Measurements from ENCODE around the gene PIGU. TPM values are rescaled to one million over a fixed set of nuclear protein-coding genes. Genes with fewer than 3 reads are reported as not detected.
"Not testable (repeated sequence)": the region's sequence is repeated elsewhere in the genome, so short reads cannot be mapped to it uniquely, and the experiment has no call there.

The PIGU gene
- total RNA-seq, 1 donor from 2014 or later, result 17.7 TPM

DNA sequence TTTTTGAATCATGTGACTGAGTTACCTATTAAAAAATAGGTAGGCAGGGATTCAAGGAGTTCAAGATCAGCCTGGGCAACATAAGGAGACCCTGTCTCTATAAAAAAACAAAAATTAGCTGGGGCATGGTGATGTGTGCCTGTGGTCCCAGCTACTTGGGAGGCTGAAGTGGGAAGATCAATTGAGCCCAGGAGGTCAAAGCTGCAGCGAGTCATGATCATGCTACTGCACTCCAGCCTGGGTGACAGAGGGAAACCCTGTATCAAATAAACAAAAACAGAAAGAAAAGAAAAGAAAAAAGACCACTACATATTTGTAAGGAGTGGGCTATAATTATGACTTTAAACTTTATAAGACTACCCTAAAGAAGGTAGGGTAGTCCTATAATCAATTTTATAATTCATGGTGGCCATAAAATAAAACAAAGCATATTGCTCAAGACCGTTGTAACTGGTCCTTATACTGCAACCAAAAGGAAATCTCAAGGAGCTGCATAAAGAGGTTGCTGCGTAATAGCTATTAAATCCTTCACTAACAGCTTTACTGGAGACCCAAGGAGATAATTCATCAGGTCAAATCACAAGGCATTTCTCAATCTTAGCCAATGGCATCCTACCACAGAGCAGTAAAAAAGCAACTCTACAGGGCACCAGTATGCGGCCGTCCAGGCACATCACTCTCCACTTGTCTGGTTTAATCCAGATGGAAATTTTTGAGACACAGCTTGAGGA, 13.5 kb downstream of the PIGU start:
- DNase-seq (ENCODE audit: extremely low read depth, low read depth, low spot score), result no peak

DNA sequence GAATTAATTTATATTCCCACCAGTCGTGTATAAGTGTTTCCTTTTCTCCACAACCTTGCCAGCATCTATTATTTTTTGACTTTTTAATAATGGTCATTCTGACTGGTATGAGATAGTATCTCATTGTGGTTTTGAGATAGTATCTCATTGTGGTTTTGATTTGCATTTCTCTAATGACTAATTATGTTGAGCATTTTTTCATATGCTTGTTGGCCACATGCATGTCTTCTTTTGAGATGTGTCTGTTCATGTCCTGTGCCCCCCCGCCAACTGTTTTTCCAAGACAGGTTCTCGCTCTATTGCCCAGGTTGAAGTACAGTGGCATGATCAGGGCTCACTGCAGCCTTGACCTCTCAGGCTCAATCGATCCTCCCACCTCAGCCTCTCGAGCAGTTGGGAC, 15.1 kb downstream of the PIGU start:
- DNase-seq (ENCODE audit: extremely low read depth, low read depth, low spot score), result not testable (repeated sequence)

DNA sequence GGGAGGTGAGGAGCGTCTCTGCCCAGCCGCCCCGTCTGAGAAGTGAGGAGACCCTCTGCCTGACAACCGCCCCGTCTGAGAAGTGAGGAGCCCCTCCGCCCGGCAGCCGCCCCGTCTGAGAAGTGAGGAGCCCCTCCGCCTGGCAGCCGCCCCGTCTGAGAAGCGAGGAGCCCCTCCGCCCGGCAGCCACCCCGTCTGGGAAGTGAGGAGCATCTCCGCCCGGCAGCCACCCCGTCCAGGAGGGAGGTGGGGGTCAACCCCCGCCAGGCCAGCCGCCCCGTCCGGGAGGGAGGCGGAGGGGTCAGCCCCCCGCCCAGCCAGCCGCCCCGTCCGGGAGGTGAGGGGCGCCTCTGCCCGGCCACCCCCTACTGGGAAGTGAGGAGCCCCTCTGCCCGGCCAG, 18.2 kb downstream of the PIGU start:
- DNase-seq (ENCODE audit: extremely low read depth, low read depth, low spot score), result not testable (repeated sequence)

DNA sequence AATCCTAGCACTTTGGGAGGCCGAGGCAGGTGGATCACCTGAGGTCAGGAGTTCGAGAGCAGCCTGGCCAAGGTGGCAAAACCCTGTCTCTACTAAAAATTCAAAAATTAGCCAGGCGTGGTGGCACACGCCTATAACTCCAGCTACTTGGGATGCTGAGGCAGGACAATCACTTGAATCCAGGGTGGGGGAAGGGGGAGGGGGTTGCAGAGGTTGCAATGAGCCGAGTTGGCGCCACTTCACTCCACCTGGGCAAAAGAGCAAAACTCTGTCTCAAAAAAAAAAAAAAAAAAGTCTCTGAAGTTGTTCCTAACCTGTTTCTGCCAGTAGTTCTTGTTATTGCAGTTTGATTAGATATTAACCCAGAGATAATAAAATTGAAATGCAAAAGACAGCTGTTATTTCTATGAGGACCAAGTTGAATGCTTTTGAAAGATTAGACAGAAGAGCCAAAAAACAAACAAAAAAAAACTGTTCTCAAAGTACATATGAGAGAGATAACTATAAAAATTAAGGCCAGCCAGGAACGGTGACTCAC, 22.6 kb downstream of the PIGU start:
- no peak for DNase-seq (ENCODE audit: extremely low read depth, low read depth, low spot score)

DNA sequence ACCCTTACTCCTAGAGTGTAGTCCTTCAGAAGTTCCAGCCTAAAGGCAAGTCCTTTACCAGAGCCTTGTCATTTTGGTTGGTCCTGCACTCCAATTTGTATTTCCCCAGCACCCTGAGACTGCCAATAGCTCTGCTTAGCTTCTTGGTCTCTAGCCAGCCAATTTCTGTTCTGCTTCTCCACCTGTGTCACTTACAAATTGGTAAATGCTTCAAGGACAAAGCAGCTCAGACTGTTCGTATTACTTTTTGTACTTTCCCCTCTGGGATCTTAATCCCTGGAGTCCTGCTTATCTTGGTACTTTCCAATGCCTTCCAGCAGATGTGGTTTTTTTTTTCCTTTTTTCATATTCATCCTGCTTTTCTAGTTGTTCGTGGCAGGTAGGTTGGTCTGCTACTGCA, 25.7 kb downstream of the PIGU start:
- no peak for DNase-seq (ENCODE audit: extremely low read depth, low read depth, low spot score)

DNA sequence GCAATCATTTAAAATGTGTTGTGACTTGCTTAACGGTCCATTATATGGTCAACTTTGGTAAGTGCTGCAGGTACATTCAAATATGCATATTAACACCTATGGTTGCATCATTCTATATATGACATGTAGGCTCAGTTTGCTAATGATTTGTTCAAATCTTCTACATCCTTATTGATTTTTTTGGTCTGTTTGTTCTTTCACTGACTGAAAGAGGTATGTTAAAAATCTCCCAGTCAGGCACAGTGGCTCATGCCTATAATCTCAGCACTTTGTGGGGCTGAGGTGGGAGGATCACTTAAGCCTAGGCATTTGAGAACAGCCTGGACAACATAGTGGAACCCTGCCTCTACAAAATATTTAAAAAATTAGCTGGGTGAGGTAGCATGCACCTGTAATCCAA, 29.2 kb downstream of the PIGU start:
- DNase-seq (ENCODE audit: extremely low read depth, low read depth, low spot score), result no peak

DNA sequence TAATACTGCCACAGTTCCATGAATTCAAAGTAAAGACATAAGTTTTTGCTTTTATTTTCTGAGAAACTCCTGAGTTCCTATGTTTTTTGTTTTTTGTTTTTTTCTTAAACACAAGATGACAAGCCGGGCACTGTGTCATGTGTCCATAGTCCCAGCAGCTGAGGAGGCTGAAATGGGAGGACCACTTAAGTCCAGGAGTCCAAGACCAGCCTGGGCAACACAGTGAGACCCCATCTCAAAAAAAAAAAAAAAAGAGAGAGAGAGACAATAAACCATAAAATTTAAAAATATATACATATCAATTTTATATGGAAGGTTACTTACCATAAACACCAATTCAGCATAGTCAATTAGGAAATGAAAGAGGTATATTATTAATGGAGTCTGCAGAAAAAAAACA, 31.9 kb downstream of the PIGU start:
- no peak for DNase-seq (ENCODE audit: extremely low read depth, low read depth, low spot score)

DNA sequence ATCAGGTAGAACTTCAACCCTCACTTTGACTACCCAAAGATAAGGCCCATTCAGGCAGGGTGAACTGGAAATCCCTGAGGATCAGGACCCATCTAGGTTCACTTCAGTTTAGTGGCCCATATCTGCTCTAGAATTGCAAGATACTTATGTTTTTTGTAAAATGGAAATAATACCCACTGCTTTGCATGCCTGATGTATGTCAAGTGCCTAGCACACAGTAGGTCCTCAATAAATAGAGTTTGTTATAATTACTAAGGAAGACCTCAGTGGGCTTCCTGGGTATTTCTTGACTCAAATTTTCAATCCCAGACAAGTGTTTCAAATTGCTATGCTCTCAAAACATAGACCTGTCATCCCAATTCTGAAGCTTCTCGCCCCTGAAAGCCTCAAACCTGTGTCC, 32.5 kb downstream of the PIGU start:
- DNase-seq (ENCODE audit: extremely low read depth, low read depth, low spot score), result no peak

DNA sequence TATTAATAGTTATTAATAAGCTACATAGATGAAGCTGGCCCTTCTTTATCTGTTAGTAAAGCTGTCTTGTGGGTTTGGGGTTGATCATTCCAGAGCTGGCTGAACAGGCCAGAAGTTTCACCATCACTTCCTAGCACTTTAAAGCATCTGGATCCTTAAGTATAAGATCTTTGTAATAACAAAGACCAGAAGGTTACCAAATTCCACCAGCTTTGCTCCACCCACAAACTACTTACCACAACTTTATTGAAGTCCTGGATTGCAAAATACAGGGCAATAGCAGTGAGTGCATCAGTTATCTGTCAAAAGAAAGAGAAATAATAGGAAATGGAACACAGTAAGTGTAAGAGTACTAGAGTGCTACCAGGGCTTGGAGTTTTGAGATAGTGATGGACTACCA, 33.0 kb downstream of the PIGU start:
- no peak for DNase-seq (ENCODE audit: extremely low read depth, low read depth, low spot score)

DNA sequence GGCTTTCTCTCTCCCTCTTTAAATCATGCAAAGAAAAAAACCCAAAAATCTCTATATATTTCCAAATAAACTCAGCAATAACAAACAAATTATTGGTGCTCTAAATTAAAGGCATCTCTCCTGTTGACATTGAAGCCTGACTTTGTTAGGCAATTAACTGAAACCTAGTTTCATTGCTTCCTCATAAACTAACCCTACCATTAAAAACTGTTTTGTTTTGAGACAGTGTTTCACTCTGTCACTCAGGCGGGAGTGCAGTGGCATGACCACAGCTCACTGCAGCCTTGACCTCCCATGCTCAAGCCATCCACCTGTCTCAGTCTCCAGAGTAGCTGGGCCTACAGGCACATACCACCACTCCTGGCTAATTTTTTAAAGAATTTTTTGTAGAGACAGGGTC, 34.9 kb downstream of the PIGU start:
- no peak for DNase-seq (ENCODE audit: extremely low read depth, low read depth, low spot score)

DNA sequence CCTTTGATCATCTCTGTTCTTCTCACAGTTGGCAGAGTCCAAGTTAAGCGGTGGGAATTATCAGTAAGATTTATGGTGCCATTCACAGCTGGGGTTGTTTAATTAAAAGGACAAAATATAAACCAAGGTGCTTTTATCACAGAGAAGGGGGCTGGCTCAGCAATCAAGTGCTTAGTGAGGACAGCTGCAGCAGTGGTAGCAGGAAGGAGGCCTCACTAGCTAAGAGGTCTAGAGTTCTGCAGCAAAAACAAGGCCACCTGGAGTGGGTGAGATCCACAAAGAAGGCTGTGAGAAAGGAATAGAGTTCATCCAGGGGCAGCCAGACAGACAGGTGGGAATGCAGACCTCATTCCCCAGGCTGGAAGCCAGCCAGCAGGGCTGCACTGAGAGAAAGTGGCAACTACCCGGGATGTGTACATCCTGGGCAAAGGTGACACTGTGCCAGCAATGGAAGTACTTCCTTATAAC, 37.1 kb downstream of the PIGU start:
- DNase-seq (ENCODE audit: extremely low read depth, low read depth, low spot score), result no peak

DNA sequence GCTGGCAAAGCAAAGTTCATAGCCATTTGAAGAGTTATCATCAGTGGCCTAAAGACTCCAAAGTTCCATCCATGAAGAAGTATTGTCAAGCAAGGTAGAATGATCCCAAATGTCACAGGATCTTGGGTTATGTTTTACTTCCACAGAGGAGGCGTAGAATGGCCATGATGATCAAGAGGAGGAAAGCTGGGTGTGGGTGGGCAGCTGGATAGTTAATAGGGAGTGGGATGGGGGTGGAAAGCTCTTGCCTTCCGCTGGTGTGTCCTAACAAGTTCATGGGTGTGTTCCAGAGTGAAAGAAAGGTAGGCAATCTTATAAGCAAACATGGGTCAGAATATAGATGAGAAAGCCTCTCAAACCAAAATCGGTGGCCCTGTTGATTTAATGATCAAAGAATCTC, 38.4 kb downstream of the PIGU start:
- no peak for DNase-seq (ENCODE audit: extremely low read depth, low read depth, low spot score)

DNA sequence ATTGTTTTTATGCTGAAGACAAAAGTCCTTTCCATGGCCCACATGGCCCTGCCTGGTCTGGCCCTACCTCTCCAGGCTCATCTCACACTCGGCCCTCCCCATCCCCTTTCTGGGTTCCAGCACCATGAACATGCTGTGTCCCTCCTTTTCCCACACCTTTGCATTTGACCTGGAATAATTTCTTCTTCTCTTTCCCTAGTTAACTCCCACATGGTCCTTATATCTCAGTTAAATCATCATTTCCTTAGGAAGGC, 38.9 kb downstream of the PIGU start:
- DNase-seq (ENCODE audit: extremely low read depth, low read depth, low spot score), result no peak

DNA sequence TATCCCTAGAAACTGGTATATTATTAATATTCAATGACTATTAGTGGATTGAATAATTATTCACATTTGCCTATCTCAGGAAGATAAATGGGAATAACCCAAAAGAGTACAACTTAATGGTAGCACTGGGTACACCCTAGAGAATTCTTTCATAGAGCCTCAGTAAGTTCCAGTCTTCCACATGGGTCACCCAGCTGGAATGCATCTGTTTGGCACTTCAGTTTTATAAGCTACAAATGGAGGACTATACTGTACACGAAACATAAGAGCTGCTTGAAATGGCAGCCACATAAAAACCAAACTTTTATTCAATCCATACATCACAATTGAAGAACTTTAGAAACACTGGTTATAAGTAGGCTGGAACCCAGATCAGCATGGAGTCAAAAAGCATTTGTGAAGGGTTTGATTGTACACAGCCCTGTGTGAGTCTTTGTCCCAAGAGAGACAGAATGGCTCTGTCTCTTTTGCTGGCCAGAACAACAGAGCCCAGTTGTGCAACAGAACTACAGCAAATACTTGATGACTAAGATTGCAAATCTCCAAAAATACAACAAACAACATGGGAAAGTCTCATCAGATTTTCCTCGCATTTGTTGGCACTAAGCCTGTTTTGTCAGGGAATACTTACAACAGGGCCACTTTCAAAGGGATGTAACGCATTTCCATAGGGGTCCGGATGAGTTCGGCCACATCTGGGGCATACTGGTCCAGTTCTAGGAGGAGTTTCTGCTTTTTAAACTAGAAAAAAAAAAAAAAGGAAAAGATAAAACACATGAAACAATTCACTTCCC, 39.5 kb downstream of the PIGU start:
- DNase-seq (ENCODE audit: extremely low read depth, low read depth, low spot score), result no peak

DNA sequence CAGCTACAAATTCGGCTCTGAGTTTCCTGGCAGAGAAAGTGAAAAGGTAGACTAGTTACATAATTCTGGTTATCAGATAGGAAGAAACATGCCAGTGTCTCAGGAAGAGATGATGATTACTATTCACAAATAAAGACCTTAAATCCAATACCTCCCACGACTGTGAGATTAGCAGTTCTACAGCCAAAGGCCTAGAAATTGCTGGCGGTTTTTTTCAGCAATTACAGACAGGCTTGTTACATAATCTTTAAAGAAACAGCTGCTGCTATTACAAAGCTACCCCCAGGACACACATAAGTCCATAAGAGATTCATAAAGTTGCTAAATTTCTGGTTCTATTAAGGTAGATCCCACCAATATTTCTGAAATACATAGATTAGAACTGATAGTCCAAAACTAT, 40.2 kb downstream of the PIGU start:
- no peak for DNase-seq (ENCODE audit: extremely low read depth, low read depth, low spot score)

DNA sequence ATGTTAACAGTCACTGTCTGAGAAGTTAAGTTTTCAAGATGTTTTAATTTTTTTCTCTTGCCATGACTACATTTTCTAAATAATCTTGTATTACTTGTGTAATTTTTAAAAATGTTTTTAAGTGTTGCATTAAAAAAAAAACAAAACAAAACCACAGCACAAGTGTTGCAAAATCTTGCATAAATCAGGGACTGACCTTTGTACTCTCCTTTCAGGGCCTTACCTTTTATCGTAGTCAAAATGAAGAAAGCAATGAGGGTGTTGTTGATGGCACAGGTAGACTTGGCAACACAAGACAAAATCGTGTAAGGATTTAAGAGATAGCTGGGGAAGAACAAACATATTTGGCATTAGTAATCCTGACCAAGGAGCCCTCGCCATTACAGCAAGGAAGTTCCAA, 42.5 kb downstream of the PIGU start:
- DNase-seq (ENCODE audit: extremely low read depth, low read depth, low spot score), result no peak

DNA sequence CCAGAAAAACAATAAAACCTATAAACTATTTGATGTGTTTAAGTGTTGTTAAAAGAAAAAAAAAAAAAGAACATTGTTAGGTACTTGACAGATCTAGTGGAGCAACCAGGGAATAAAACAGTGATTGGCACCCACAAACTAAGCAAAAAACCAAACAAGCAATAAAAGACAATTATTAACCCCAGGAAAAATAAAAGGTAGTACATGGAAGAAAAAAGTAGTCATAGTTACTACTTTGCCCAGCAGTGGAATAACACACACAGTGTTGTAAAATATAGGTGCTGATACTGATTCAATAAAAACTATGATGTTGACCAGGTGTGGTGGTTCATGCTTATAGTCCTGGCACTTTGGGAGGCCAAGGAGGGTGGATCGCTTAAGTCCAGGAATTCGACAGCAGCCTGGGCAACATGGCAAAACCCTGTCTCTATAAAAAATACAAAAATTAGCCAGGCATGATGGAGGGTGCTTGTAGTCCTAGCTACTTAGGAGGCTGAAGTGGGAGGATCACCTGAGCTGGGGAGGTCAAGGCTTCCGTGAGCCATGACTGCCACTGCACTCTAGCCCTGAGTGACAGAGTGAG, 43.9 kb downstream of the PIGU start:
- DNase-seq (ENCODE audit: extremely low read depth, low read depth, low spot score), result no peak

DNA sequence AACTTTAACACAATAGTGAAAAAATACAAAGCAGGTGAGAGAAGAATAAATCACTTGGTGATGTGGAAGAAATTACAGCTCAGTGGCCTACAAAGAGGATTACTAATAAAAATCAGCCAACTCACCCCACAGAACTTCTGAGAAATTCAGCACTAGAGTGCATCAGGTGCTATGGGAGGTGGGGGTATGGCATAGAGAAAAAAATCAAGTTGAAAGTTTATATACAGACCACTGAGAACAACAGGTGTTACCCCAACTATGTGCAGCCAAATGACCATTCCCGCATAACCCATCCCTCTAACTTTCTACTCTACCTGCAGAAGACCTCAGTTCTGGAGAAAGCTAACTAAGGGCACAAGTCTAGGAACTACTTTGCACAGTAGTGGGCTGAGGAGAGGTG, 47.0 kb downstream of the PIGU start:
- no peak for DNase-seq (ENCODE audit: extremely low read depth, low read depth, low spot score)

DNA sequence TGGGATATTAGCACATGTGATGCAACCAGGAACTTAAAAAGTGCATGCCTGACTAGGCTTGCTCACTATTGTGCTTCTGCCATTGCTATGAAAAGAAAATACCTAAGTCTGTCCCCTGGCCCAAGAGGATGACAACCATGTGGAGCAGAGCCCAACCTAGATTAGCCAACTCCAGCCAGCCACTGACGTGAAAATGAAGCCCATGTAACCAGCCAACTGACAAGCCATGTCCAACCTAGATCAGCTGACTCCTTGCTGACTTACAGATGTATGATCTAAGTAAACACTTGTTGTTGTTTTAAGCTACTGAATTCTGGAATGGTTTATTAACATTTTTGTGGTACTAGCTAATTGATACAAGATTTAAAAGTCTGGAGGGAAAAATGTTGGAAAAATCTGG, 47.5 kb downstream of the PIGU start:
- no peak for DNase-seq (ENCODE audit: extremely low read depth, low read depth, low spot score)

DNA sequence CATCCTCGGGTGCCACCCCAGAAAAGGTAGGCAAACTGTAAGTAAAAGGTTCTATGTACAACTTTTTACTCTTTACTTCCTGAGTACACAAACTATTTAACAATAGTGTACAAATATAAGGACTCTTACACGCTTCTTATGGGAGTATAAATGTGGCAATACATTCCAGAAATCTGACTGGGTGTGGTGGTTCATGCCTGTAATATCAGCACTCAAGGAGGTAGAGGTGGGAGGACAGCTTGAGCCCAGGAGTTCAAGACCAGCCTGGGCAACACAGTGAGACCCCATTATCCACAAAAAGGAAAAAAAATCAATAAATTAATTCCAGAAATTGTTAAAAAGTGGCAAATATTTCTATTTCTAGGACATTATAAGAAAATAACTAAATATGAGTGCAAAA, 48.9 kb downstream of the PIGU start:
- no peak for DNase-seq (ENCODE audit: extremely low read depth, low read depth, low spot score)

DNA sequence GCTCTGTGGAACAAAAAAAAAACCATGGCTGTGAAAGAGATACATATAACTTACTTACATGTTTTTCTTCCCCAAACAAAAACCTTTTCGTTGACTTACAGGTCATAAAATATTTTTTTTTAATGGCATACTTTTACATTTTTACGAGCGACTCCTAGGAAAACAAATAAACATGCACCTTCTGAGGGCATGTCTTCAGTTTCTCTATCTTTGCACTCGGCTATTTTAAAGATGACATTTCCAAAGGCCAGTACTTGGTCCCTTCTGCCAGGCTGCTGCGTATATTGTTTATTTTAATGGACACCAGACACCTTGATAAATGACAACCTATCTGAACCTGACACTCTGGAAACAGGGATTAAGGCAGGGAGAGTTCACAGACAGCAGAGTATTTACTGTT, 49.4 kb downstream of the PIGU start:
- no peak for DNase-seq (ENCODE audit: extremely low read depth, low read depth, low spot score)

DNA sequence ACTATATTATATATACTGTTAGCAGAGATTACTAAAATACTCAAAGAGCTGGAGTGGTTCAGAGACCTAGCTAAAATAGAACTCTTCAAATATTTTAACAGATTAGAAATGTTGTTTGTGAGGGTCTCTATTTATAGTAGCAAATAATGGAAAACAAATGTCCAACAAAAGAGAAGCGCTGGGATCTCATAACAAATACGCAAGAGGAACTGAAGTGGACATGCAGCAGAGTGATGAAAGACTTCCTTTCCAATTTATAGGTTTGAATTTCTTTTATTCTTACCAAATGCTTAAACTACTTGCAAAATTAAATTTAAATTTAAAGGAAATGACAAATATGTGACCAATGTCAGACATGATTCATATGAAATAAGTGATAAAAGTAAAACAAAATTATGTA, 49.9 kb downstream of the PIGU start:
- no peak for DNase-seq (ENCODE audit: extremely low read depth, low read depth, low spot score)
